HG02798 (cell line): Measurements from ENCODE around the gene AIF1L.
"Not testable (repeated sequence)": the region's sequence is repeated elsewhere in the genome, so short reads cannot be mapped to it uniquely, and the experiment has no call there.

Experiments used
- ATAC-seq: cut with Tn5 transposase; IDR thresholded peaks from one replicate; pipeline ENCODE4 v1.9.1; 2021; ENCODE audit warnings: mild to moderate bottlenecking; ENCODE audit not compliant: unreplicated experiment, poor library complexity

Gene AIF1L

DNA sequence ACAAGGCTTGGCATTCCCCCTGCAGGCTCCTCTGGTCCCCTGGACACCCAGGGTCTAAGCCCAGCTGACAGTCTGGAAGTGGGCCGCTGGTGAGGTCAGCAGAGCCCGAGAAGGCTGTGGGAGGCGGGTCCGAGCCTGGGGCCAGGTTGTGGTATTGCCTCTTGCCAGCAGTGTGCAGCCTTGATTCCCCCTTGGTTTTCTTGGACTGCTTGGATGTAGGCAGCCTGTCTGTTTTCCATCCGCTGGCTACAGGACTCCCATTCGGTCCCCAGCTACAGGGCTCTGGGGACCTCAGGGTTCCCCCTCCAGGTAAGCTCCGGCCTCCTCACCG lies 1.6 kb downstream of the AIF1L start:
- no peak for ATAC-seq

DNA sequence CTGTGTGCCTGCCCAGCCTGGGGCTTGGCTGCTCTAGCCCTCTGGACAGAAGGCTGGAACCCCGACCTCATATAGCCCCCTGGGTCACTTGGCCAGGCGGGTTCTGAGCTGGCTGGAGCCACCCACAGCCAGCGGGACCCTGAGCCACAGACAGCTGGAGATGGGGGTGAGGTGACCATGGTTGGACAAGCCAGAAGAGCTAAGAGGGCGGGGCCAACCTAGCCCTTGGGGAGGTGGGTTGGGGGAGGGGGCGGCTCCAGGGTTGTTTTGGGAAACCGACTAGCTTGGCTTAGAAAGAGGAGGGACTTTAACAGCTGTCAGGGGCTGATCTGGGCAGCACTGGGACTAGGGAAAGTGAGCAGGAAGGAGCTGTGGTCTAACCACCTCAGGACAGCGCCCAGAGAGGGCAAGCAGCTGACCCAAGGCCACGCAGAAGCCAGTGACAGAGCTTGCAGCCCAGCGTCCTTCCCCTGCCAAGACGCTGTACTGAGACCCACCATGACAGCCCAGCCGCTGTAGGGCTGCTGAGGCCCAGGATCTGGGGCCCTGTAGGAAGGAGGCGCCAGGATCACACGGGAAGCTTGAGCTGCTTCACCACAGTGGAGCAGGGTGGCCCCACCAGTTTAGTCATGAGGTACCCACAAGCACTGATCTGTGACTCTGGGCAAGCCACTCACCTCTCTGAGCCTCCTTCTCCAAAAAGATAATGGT lies 2.2 kb downstream of the AIF1L start:
- no peak for ATAC-seq

GRCh38 chr9:131099102-131099606 lies 2.8 kb downstream of the AIF1L start:
- no peak for ATAC-seq

GRCh38 chr9:131099845-131100244 lies 3.5 kb downstream of the AIF1L start:
- ATAC-seq: not testable (repeated sequence)

DNA sequence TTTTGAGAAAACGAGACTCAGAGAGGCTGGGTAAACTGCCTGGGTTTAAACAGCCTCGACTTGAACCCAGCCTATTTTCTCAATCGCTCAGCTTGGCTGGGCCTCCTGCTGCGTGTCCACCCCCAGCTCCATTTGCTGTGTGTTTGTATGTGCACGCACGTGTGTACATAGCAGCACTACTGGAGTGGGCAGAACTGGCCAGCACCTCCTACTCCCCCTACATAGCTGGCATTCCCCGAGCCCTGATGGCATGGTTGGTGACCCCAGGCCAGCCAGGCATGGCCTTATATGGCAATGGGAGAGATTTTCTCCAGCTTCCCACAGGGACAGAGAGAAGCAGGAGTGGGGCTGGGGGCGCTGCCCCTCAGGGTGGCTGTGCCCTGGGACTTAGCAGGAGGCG lies 4.1 kb downstream of the AIF1L start:
- ATAC-seq: no peak

GRCh38 chr9:131101207-131101964 lies 5.1 kb downstream of the AIF1L start:
- ATAC-seq: no peak

DNA sequence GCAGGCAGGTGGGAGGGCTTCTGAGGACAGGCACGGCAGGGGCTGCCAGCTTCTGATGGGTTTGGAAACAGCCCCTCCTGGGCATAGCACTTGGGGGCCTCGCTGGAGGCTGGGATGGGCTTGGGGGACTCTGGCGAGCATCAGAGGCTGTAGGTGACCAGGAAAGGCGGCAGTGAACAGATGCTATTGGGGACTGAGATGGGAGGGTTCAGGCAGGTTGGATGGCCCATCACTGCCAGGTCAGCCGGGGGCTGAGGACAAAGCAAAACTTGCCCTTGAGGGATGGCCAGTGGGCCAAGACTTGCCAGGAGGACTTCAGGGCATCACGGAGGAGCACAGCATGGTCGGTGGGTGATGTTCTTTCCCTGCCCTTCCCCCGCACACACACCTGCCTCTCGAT lies 6.7 kb downstream of the AIF1L start:
- no peak for ATAC-seq

DNA sequence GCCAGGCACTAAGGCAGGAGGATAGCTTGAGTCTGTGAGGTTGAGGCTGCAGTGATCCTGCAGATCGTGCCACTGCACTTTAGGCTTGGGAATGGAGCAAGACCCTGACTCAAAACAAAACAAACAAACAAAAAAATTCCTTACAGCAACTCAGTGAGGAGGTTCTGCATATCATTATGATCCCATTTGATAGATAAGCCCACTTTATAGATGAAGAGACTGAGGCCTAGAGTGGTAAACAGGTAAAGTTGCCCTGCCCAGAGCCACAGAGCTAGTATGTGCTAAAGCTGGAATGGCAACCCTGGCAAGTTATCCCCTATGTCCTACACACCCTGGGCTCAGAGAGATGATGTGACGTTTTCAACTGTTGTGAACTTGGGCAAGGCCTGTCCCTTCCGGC lies 7.2 kb downstream of the AIF1L start:
- ATAC-seq: no peak

GRCh38 chr9:131104016-131104740 lies 7.8 kb downstream of the AIF1L start:
- ATAC-seq: no peak

DNA sequence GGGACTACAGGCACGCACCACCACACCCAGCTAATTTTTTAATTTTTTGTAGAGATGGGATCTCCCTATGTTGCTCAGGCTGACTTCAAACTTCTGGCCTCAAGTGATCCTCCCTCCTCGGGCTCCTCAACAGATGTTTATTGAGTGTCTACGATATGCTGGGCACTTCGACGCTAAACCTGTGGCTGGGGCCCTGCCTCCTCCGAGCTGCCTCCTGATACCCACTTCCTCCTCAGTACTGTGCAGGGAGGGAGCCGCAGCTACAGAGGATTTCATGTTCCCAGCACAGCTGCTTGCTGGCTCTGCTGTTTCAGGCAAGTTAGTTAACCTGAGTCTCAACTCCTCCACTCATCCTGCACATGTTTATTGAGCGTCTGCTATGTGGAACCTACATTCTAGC lies 9.6 kb downstream of the AIF1L start:
- no peak for ATAC-seq

GRCh38 chr9:131107760-131108159 lies 11.4 kb downstream of the AIF1L start:
- no peak for ATAC-seq

- no peak for ATAC-seq
Observed at GRCh38 chr9:131111186-131111853, 15.0 kb downstream of the AIF1L start.

- ATAC-seq: no peak
Observed at GRCh38 chr9:131111854-131112311, 15.6 kb downstream of the AIF1L start.

GRCh38 chr9:131112374-131113154 lies 16.2 kb downstream of the AIF1L start:
- no peak for ATAC-seq

DNA sequence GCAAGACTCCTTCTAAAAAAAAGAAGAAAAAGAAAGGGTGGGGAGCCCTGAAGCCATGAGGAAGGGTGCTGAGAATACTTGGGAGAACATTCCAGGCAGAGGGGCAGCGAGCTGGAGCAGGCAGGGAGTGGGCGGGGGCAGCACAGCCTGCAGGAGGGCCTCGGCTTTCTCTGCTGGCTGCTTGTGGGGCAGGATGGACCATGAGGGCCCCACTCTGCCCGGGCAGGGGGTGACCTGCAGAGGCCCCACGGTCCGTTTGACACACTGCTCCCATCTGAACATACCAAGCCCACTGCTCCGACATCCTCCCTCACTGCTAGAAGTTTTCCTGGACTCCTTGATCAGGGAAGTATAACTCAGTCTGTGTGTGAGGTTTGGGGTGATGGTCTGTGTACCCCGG lies 17.3 kb downstream of the AIF1L start:
- no peak for ATAC-seq

DNA sequence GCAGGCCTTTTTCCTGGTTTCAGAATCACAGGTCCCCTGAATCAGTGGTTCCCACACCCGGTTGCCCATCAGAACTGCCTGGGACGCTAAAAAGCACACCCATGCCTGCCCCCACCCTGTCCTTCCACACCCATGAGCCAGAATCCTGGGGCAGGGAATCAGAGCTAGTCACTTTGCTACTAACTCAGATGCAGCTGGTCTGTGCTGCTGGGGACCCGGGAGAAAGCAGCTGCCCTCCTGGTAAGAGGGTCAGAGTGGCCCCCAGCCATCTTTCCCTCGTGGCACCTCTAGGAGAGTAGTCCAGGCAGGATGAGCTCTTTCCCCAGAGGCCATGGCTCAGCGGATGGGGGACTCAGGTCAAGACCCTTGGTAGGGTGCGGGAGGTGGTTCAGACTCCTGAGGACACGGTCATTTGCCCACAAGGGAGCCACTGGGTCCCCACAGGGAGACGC lies 17.8 kb downstream of the AIF1L start:
- no peak for ATAC-seq

DNA sequence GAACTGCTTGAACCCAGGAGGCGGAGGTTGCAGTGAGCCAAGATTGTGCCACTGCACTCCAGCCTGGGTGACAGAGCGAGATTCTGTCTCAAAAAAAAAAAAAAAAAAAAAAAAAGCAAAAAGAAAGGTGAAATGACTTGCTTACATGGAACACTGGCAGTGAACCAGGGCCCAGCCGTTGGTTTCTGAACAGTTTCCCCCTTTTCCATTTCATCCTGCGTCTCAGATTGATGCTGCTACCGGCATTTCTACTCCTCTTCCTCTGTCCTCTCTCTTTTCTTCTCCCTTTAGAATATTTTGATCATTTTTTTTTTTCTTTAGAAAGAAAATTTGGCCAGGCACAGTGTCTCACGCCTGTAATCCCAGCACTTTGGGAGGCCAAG lies 19.0 kb downstream of the AIF1L start:
- ATAC-seq: not testable (repeated sequence)

- no peak for ATAC-seq
Observed at GRCh38 chr9:131116281-131117120, 20.2 kb downstream of the AIF1L start.
